ENCODE measurements around the gene AQP7.
A peak's percentile ranks its signal among the peaks of the same experiment; 100 is the strongest.
"Not testable (repeated sequence)": the region's sequence is repeated elsewhere in the genome, so short reads cannot be mapped to it uniquely, and the experiment has no call there.

The AQP7 gene

GRCh38 chr9:33431420-33431819, 29.1 kb upstream of the AQP7 start:
- DNase-seq, result no peak

- no peak for DNase-seq
These were observed 28.6 kb upstream of the AQP7 start for GRCh38 chr9:33430942-33431341.

DNA sequence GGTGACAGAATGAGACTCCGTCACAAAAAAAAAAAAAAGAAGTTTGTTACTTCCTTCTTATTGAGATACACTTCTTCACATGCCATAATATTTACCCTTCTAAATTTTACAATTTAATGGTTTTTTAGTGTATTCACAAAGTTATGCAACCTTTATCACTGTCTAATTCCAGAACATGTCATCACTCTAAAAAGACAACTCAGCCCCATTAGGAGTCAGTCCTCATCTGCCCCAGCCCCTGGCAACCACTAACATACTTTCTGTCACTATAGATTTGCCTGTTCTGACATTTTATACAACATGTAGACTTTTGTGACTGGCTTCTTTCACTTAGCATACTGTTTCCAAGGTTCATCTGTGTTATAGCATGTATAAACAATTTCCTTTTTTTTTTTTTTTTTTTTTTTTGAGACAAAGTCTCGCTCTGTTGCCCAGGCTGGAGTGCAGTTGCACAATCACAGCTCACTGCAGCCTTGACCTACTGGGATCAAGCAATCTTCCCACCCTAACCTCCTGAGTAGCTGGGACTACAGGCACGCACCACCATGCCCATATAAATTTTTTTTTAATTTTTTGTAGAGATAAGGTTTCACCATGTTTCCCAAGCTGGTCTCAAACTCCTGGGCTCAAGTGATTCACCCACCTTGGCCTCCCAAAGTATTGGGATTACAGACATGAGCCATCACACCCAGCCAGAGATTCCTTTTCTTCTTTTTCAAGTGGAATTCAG, 27.1 kb upstream of the AQP7 start:
- DNase-seq, result no peak

DNA sequence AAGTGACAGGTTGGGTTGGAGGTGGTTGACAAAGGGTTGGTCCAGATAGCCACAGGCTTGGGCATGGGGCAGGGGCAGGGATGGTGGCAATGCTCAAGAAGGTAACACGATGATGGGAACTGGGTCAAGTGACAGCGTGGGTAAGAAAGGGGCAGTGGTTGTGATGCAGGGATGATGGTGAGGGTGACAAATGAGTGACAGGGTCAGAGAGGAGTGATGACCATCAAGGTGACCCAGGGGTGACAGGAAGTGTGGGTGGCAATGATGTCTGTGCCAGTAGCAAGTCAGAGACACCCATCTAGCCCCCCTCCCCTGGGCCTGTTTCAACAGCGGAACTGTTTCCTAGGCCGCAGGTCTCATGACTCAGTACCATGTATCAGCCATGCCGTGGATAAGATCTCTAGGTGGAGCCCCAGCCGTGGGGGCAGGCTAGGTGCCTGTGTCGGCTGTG, 24.5 kb upstream of the AQP7 start:
- DNase-seq, result no peak

DNA sequence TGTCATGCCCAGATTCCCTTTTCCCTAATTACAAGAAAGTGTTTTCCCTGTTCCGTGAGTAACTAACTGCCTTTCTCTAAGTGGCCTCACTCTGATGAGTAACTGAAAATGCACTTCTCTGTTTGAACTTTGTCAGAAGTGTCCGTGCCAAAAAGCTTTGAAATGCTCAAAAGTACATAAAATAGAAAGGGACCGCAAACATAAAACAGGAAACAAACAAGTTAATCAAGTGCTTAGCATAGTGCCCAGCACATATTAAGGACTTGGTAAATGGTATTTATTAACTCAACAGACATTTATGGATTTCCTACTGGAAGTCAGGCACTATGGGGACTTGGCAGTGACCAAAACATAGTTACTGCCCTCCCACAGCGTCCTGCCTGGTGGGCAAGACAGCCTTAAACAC, 22.8 kb upstream of the AQP7 start:
- DNase-seq, result no peak

DNA sequence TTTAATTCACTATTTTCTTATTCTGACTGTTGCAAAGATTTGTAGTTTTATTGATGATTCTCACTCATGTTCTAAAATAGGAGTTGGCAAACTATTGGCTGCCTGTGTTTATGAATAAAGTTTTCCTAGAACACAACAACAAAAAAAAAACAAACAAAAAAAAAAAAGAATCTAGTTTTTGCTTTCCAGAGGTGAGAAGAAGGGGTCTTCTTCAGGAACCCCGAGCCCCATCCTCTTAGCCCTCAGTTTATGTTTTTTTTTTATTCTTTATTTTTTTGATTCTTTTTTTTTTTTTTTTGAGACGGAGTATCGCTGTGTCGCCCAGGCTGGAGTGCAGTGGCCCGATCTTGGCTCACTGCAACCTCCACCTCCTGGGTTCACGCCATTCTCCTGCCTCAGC, 22.1 kb upstream of the AQP7 start:
- DNase-seq, result not testable (repeated sequence)

DNA sequence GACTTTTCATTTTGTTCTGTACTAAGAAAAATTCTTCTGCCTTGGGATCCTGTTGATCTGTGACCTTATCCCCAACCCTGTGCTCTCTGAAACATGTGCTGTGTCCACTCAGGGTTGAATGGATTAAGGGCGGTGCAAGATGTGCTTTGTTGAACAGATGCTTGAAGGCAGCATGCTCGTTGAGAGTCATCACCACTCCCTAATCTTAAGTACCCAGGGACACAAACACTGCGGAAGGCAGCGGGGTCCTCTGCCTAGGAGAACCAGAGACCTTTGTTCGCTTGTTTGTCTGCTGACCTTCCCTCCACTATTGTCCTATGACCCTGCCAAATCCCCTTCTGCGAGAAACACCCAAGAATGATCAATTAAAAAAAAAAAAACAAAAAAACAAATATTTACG, 21.7 kb upstream of the AQP7 start:
- DNase-seq, result not testable (repeated sequence)

- DNase-seq, result no peak
These were observed 17.4 kb upstream of the AQP7 start for GRCh38 chr9:33419708-33420303.

DNA sequence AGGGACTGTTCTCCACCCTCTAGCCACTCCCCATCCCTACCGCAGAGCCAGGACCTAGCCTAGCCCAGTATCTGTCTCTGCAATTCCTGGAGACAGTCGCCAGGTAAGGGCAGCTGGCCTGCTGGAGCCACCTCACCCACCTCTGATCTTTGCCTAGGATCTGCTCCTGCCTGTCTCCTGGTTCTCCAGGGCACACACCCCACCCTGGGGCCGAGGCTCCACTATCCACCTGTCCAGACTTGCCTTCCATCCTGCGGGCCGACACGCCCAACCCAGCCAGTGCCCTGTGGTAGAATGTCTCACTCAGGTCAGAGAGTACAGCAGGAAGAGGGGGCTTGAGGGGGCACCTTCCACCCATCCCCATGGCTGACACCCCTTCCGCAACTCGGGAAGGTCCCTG, 15.7 kb upstream of the AQP7 start:
- no peak for DNase-seq

- no peak for DNase-seq
These were observed 14.6 kb upstream of the AQP7 start for GRCh38 chr9:33416996-33417395.

DNA sequence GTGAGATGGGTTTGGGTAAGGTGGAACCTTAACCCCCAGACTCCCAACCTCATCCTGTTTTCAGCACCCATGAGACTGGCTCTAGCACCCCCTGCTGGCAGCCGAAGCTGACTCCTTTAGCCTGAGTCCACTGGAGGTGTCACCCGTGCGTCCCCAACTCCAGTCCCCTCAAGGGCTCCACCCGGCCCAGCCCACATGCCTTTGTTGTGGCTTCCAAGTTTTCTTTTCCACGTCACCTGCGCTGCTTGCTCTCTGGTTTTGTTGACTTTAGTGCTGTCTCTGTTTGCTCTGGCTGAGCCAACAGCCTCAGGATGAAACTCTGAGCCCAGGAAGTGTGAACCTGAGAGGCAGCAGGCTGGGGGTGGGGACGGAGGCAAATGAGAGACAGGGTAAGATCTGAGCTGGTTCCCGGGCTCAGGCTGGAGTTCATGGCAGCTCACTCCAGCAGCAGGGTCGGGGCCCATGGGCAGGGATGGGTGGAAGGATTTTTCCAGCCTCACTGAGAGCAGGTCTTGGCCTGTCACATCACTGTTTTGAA, 13.2 kb upstream of the AQP7 start:
- DNase-seq, result peak; percentile 89

GRCh38 chr9:33414889-33415500, 12.6 kb upstream of the AQP7 start:
- DNase-seq, result no peak

GRCh38 chr9:33414268-33414667, 11.9 kb upstream of the AQP7 start:
- no peak for DNase-seq

DNA sequence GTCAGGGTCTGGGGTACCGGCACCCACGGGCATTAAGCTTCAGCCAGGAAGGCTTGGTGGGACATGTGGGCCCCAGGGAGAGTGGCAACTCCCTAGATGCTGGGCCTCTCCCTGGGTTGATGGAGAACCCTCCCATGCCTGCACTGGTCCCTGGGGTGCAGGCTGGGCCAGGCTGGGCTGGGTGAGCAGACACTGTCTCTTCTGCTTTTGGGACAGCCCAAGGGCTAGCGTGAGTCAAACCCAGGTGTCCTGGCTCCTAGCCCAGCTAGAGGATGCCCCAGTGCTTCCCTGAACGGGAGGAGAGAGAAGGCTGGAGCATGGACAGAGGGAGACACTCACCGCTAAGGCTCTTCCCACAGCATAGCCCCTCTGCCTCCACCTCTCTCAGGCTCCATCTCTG, 5.7 kb upstream of the AQP7 start:
- no peak for DNase-seq

- DNase-seq, result no peak
These were observed 4.7 kb upstream of the AQP7 start for GRCh38 chr9:33407061-33407460.

DNA sequence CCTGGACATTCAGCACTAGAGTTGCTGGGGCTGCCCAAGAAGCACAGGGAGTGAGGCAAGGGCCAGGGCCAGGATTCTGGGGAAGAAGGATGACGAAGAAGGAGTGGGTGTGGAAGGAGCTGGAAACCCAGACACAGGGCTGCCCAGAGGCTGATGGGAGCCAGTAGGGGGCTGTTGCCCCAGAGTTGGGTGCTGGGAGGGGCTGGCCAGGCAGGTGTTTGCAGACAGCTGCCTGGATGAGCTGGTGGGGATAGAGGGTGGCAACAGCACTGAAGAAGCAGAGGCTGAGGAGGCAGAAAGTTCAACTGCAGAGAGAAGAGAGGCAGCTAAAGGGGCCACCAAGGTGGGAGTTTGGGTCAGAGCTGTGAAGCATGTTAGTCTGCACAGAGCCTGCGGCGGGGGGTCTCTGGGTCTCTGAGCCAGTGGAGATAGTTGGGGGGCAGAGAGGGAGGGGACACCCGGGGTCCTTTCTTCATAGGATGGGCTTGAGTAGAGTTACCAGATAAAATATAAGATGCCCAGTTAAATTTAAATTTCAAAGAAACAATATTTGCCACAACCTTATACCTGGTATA, 2.5 kb upstream of the AQP7 start:
- DNase-seq, result no peak

DNA sequence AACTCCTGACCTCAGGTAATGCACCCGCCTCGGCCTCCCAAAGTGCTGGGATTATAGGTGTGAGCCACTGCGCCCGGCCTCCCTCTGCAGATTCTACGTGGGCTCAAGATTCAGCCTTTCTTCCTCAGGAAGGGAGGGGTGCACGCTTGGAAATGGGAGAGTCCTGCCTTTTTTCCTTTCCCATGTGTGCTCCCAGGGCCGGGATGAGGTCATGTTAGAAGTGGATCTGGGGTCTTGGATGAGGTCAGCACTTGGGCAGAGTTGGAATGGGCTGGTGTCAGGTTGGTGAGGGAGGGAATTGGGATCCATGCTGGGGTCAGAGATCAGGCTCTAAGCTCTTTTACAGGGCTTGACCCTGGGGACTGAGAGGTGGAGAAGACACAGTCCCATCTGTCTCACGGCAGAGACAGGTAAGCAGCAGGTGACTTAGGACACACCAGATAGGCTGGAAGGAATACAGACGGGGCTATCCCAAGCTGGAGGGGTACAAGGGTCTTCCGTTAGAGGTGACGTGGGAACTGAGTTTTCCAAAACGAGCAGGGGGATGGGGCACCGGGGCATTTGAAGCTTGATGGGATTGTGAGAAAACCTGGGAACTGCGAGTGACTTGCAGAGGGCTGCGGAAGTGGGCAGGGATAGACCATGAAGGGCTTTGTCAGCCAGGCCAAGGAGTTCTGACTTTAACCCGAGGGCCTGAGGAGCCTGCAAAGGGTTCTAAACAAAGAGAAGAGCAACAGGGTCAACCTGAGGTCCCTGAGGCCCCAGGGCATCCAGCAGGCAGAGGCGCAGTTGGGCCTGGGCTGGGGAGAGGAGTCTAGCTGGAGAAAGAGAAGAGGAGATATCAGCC, 1.8 kb upstream of the AQP7 start:
- no peak for DNase-seq

DNA sequence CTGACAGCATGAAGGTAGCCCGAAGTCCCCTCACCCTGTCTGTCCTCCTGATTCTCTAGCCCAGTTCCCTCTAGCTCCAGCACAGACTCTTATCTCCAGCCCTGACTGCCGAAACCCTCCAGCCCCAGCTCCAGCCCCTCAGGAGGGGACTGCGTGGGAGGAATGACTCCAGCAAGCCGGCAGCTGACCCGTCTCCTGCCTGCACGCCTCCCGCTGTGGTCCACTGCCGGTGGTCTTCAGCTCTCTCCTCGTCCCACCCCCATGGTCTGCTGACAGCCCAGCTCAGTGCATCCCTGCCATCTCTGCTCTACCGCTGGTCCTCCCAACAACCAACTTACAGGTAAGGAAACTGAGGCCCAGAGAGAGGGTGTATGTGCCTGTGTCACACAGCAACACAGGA, 559 bp downstream of the AQP7 start:
- DNase-seq, result not testable (repeated sequence)

DNA sequence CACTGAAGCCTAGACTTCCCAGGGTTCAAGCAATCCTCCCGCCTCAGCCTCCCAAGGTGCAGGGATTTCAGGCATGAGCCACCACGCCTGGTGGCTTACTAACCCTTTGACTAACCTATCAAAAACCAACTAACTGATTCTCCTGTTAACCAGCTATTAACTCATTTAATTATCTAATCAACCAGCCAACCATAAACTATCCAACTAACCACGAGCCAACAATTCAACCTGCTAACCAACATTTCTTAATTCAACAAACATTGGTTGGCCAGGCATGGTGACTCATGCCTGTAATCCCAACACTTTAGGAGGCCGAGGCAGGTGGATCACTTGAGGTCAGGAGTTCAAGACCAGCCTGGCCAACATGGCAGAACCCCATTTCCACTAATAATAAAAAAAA, 3.3 kb downstream of the AQP7 start:
- DNase-seq, result not testable (repeated sequence)

GRCh38 chr9:33397801-33398200, 4.6 kb downstream of the AQP7 start:
- not testable (repeated sequence) for DNase-seq

GRCh38 chr9:33395159-33395879, 7.0 kb downstream of the AQP7 start:
- DNase-seq, result not testable (repeated sequence)

DNA sequence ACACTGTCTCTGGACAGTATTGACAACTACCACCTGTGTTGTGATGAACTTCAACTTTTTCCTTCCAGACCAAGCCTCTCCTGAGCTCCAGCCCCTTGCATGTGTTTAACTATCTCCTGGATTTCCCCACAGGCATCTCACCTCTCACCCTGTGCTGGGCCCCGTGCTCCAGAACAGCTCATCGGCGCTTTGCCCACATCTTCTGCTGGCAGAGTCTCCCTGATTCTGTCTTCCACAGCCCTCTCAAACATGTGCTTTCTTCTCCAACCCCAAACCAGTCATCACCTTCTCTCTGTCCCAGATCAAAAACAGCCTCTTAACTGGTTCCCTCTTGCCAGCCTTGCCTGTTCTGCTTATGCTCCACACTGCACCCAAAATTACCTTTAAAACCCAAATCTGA, 8.4 kb downstream of the AQP7 start:
- DNase-seq, result not testable (repeated sequence)
